NCI-H446 treated with DMSO at 0.1 percent for 48 hours (cell line): ENCODE data around the gene RELB.
"Not testable (repeated sequence)": the region's sequence is repeated elsewhere in the genome, so short reads cannot be mapped to it uniquely, and the experiment has no call there.

Experiments used
- DNase-seq: peaks from one replicate; lab custom pipeline; 2025; lab: John Stamatoyannopoulos, UW

RELB gene

DNA sequence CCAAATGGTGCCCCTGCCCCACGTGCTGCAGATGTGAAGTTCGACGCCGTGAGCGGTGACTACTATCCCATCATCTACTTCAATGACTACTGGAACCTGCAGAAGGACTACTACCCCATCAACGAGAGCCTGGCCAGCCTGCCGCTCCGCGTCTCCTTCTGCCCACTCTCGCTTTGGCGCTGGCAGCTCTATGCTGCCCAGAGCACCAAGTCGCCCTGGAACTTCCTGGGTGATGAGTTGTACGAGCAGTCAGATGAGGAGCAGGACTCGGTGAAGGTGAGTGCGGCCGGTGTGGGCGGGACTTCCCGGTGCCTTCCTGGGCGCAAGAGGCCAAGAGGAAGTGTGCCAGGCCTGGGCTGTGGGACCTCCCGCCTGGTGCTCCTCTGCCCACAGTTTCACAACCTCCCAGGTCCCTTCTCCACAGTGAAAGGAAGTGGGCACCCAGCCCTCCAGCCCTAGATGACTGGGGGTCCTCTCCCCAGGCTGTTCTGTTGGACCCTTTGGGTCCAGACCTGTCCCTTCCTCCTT lies 14.1 kb upstream of the RELB start:
- no peak for DNase-seq

DNA sequence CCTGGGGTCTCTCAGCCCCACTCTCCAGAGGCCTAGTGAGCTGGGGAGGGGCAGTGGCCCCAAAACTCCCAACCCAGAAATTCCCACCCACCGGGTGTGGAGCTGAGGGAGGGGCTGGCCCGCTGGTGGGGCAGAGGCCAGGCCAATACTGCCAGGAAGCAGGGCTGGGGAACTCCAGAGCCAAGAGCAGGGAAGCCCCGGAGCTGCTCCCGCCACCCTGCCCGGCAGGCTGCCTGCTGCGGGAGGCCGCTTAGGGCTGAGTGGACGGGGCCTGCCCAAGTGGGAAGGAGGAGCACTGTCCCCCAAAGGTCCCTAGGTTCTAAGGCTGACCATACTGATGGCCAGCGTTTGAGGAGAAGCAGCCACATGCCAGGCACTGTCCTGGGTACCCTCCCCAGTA lies 13.0 kb upstream of the RELB start:
- no peak for DNase-seq

DNA sequence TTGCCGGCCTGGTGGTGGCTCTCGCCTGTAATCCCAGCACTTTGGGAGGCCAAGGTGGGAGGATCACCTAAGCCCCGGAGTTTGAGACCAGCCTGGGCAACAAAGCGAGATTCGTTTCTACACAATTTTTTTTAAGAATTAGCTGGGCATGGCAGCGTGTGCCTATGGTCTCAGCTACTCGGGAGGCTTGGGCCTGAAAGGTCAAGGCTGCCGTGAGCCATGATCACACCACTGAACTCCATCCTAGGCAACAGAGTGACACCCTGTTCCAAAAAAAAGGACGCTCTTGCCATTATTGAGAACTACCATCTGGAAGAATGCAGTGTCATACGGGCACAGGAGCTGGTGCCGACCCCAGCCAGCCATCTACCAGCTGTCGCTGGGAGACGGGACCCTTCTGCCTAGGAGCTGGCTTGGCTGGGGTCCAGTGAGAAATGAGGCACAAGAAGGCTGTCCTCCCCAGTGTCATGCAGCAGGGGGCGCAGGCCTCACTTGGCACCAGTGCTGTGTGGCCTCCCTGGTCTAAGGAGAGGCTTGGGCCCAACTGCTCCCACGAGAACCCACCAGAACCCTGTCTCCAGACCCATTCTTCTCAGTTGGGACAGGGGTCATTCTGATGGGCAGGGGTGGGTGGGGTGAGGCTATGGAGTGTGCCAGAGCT lies 12.2 kb upstream of the RELB start:
- no peak for DNase-seq

DNA sequence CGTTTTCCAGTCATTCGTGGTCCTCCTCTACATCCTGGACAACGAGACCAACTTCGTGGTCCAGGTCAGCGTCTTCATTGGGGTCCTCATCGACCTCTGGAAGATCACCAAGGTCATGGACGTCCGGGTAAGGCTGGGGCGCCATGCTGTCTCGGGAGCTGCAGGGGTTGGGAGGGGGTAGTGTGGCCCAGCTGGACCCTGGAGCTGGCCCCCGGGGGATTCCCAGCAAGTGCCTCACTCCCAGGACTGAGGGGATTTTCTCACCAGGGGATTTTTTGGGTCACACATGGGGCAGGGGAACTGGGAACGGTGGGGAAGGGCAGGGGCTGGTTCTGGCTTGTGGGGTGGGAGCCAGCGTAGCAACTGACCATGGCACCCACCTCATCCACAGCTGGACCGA lies 10.8 kb upstream of the RELB start:
- DNase-seq: no peak

DNA sequence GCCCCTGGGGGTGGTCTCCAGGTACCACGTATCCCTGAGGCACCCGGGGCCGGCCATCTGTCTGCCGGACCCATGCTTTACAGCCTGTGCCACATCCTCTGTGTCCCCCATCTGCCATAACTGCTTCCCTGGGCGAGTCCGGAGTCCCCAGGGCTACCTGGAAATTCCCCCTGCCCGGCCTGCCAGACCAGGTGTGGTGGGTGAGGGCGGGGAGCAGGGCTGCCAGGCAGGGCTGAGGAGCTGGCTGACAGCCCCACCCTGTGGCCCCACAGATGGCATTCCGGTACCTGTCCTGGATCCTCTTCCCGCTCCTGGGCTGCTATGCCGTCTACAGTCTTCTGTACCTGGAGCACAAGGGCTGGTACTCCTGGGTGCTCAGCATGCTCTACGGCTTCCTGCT lies 10.3 kb upstream of the RELB start:
- DNase-seq: no peak

DNA sequence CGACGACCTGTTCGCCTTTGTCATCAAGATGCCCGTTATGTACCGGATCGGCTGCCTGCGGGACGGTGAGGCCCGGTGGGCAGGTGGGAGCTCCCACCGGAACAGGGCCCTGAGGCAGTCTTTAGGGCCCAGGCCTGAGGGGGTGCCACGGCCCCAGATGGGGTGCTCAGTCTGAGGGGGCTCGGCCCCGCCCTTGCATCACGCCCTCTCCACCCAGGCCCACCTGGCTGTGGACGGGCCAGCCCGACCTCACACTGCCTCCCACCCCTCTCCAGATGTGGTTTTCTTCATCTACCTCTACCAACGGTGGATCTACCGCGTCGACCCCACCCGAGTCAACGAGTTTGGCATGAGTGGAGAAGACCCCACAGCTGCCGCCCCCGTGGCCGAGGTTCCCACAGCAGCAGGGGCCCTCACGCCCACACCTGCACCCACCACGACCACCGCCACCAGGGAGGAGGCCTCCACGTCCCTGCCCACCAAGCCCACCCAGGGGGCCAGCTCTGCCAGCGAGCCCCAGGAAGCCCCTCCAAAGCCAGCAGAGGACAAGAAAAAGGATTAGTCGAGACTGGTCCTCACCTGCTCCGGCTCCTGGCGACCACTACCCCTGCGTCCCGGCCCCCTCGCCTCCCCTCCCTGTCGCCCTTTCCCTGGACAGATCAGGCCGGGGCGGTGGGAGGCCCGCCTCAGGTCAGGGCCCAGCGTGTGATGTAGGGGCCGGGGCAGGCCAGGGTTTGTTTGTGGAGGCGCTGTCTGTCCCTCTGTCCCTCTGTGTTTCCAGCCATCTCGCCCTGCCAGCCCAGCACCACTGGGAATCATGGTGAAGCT lies 8.7 kb upstream of the RELB start:
- DNase-seq: no peak

DNA sequence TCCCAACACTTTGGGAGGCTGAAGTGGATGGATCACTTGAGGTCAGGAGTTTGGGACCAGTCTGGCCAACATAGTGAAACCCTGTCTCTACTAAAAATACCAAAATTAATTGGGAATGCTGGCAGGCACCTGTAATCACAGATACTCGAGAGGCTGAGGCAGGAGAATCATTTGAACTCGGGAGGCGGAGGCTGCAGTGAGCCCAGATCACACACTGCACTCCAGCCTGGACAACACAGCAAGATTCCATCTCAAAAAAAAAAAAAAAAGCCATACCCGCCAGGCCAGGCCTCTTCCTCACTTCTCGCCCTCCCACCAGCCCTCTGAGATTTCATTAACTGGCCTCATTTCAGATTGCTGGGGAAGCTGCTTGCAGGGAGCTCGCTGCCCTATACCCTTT lies 7.7 kb upstream of the RELB start:
- no peak for DNase-seq

DNA sequence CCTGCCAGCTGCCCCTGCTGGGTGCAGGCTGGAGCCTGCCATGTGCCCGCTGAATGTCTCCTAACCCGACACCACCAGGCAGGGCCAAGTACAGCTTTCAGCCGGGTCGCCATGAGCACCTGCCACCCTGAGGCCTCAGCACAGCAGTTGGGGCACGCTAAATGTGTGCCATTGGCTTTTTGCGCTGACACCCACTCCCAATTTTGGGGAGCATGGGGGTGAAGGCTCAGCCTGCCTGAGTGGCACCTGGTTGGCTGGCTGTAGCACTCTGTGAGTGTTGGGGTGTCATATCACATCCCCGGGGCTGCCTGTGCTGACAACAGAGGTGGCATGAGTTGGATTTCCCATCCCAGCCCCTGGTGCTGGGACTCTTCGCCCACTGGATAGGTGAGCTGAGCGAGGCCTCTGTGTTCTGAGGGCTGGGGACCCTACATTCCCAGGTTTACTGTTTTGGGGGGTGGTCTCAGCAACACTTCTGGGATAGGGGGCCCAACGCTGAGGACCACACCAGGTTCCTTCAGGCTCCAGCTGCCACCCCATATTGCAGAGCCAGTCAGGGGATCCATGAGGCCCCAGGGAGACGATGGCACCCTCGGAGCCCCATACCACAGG lies 7.2 kb upstream of the RELB start:
- DNase-seq: no peak

DNA sequence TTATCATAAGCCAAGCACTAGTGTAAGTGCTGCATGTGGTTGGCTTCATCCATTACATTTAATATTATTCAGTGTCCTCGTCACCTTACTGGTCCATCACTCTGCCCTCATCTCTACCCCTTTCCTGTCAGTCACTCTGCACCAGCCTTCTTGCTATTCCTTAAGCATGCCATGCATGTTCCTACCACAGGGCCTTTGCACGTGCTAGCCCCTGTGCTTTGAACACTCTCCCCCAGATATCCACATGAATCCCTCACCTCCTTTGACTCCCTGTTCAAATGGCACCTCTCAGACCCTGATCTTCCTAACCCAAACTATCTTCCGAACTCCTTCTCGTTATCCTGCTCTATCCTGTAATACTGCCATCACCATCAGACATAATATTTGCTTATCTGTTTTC lies 3.2 kb upstream of the RELB start:
- no peak for DNase-seq

DNA sequence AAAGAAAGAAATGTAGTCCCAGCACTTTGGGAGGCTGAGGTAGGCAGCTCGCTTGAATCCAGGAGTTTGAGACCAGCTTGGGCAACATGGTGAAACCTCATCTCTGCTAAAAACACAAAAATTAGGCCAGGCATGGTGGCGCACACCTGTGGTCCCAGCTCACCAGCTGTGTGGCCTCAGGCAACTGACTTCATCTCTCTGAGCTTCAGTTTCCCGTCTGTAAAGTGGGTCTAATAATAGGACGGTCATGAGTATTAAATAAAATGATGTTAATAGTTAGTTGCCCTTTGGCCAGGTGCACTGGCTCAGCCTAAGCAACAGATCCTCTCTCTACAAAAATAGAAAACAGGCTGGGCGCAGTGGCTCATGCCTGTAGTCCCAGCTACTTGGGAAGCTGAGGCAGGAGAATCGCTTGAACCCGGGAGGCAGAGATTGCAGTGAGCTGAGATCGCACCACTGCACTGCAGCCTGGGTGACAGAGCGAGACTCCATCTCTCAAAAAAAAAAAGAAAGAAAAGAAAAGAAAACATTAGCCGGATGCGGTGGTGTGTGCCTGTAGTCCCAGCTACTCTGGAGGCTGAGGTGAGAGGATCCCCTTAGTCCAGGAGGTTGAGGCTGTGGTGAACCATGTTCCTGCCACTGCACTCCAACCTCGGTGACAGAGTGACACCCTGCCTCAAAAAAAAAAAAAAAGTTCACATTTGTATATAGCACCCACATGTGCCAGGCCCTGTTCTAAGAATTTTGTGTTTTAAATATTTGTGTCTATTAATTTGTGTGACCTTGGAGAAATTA lies 1.9 kb upstream of the RELB start:
- DNase-seq: not testable (repeated sequence)

DNA sequence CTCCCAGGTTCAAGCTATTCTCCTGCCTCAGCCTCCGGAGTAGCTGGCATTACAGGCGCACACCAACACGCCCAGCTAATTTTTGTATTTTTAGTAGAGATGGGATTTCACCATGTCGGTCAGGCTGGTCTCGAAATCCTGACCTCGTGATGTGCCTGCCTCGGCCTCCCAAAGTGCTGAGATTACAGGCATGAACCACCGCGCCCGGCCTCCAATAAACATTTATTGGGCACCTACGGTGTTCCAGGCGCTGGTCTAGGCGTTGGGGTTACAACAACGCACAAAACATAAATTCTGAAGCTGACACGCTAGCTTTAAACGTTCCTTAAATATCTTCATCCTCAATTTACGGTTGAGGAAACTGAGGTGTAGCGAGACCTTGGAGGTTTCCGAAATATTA lies 599 bp upstream of the RELB start:
- DNase-seq: not testable (repeated sequence)

DNA sequence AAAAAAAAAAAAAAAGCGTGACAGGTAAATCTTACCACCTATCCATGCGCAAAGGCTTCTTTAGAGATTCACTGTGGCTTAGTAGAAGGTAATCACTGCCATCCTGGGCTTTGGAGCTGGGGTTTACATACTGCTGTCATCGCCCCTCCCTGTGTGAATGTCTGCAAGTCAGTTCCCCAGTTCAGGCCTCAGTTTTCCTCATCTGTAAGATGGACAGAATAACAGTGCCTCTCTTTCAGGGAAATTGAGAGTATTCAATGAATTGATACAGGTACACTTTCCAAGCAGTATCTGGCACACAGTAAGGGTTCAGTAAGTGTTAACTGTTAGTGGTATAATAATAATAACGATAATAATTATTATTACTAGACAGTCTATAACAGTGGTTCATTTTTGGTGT lies 2.2 kb downstream of the RELB start:
- DNase-seq: no peak

DNA sequence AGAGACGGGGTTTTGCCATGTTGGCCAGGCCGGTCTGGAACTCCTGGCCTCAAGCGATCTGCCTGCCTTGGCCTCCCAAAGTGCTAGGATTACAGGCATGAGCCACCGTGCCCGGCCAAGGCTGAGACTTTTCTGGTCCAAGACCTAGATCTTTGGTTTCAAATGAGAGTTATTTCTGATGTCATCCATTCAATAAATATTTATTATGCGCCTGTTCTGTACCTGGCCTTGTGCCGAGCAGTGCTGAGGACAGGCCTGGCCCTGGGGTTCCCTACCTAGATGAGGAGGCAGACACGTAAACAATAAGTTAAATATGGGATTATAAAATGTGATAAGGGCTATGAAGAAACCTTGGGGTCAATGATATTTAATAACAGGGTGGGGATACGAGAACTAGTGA lies 4.5 kb downstream of the RELB start:
- DNase-seq: no peak

DNA sequence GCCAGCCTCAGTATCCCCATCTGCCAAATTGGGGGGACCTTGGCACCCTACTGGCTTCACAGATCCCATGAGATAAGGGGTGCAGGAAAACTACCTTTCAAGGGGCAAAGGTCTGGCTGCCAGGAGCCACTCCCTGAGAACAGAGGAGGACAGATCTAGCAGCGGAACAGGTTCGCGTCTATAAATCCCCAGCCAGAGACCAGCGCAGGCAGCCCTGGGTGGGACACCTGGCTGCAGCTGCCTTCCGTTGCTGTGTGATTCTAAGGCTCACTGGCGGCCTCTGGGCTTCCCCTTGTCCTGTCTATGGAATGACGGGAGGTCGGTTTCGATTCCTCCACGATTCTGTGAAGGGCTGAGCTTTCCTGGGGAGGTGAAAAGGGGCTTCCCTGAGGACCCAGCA lies 7.3 kb downstream of the RELB start:
- no peak for DNase-seq

DNA sequence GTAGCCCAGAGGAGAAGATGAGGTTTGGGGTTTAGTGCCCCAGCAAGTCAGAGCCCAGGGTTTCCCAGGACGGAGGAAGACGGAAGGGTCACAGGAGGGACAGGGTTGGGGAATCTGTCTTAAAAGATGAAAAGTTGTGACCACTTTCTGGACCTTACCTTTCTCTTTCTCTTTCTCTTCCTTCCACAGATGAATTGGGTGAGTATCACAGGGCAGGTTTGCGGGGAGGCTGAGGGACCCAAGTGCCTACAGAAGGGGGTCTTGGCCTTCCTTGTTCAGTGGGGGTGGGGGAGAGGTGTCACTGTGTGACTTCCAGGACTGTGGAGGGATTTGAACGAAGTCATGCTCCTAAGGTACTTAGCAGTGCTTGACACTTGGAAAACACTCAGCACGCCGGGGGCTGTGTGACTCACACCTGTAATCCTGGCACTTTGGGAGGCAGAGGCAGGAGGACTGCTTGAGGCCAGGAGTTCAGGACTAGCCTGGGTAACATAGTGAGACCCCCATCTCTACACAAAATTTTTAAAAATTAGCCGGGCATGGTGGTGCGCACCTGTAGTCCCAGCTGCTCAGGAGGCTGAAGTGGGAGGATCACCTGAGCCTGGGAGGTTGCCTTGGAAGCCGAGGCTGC lies 8.5 kb downstream of the RELB start:
- no peak for DNase-seq

DNA sequence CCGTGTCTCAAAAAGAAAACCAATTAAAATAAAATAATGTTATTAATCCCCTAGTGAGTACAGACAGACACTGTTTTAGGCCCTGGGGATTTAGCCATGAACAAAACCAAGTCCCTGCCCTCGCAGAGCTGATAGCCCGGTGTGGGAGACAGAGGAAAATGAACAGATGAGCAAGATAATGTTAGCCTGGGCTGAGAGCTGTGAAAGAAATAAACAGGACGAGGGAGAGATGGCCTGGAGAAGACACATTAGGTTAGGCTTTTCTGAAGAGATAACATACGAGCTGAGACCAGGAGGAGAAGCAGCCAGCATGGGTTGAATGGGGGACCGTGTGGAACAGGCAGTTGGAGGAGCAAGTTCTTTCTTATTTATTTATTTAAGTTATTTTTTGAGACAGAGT lies 9.0 kb downstream of the RELB start:
- no peak for DNase-seq

DNA sequence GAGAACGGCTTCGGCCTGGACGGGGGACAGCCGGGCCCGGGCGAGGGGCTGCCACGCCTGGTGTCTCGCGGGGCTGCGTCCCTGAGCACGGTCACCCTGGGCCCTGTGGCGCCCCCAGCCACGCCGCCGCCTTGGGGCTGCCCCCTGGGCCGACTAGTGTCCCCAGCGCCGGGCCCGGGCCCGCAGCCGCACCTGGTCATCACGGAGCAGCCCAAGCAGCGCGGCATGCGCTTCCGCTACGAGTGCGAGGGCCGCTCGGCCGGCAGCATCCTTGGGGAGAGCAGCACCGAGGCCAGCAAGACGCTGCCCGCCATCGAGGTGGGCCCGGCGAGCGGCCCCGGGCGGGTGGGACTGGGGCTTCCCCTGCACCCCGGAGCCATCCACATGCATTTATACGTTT lies 10.7 kb downstream of the RELB start:
- DNase-seq: no peak

DNA sequence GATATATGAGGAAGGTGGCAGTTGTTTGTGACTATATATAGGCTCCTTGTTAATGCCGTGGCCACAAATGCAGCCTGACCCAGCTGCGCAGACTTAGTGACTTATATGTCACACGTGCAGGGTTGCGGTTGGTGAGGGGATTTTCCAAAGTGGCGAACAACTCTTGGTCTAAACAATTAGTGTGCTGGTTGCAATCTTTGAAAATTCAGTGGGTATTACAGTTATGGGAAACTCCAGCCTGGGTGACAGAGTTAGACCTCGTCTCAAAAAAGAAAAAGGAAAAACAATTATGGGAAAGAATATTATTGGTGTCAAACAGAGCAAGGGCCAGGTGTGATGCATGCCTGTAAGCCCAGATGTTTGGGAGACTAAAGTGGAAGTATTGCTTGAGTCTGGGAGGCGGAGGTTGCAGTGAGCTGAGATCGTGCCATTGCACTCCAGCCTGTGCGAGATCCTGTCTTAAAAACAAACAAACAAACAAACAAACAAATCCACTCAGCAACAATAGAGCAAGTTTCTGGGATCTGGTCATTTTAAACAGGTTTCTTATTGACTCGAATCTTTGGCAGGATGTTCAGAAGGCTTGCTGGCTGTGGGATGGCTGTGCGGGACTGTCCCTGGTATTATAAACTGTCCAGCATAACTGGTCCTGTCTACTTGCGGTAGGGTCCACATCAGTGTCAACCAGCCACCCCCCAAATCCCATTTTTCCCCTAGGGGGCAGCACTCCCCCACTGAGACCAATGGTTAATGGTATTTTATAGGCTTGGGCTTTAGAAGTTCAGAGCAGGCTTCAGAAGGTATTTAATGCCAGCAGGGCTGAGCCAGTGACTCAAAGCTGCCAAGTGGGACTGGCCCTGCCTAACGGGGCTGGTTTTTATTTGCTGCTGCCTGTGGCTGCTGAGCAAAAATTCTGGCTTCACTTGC lies 15.4 kb downstream of the RELB start:
- DNase-seq: peak; percentile 79

DNA sequence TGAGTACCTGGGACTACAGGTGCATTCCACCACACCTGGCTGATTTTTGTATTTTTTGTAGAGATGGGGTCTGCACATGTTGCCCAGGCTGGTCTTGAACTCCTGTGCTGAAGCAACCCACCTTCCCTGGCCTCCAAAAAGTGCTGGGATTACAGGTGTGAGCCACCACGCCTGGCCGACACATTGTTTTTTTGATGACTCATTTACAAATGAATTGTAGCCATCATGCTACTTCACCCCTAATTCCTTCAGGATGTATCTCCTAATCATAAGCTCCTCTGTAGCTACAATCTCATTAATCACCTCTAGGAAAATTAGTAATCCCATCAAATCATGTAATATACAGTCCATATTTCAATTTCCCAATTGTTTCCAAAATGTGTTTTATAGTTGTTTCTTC lies 17.9 kb downstream of the RELB start:
- DNase-seq: no peak

DNA sequence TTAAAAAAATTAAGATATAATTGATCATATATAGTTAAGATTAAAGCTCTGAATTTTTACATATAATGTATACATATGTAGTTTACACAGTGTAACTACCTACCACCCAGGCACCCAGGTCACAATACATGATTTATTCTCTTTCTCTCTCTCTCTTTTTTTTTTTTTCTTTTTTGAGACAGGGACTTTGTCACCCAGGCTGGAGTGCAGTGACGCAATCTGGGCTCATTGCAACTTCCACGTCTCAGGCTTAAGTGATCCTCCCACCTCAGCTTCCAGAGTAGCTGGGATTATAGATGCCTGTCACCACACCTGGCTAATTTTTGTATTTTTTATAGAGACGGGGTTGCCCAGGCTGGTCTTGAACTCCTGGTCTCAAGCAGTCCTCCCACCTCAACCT lies 18.8 kb downstream of the RELB start:
- DNase-seq: no peak

DNA sequence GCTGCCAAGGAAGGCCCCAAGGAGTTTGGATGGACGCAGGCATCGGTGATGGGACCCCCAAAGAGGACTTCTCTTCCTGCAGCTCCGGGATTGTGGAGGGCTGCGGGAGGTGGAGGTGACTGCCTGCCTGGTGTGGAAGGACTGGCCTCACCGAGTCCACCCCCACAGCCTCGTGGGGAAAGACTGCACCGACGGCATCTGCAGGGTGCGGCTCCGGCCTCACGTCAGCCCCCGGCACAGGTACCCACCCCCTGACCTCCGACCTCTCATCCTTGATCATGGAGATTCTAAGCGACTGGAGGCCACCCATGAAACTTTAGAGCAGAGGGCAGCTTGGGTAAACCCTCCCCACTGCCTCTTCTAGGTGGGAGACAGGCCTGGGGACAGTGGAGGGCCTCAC lies 20.7 kb downstream of the RELB start:
- DNase-seq: no peak
